Activated CD4-positive, alpha-beta T cell treated with anti-CD3 and anti-CD28 coated beads for 48 hours (primary cell): ENCODE data around the gene EGR4.

Source experiments
- DNase-seq: peaks from one replicate; pipeline ENCODE4 v3.0.0-alpha.2; 2020

EGR4 gene

GRCh38 chr2:73244580-73244979 lies 48.8 kb downstream of the EGR4 start:
- DNase-seq, result no peak

DNA sequence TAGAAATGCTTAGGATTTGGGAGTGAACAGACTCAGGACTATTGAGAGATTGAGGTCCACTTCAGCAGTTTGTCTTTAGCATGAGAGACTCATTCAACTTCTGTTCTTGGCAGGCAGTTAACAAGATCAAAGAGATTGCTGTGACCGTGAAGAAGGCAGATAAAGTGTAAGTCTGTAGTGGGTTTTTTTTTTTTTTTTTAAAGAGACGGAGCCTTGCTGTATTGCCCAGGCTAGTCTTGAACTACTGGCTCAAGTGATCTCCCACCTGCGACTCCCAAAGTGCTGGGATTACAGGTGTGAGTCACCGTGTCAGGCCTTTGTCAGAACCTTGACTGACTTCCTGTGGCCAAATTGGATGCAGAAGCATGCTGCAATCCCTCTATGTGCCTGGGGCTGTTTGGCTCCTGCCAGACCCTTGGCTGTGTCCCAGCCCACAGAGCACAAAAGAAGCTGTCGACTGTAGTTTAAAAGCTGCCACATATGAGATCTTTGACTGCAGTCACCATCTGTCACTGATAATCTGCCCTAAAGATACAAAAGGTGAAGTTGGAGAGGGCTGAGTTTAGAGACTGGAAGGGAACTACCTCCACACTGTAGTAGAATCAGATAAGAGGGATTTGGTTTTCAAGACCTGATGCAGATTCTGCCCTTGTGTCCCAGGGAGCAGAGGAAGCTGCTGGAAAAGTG lies 49.3 kb downstream of the EGR4 start:
- DNase-seq, result no peak
